Amniotic epithelial cell (primary cell): ENCODE measurements around the gene SAMSN1.
A peak's percentile ranks its signal among the peaks of the same experiment; 100 is the strongest.

ENCODE experiments used
- DNase-seq: peaks from one replicate; pipeline ENCODE4 v3.0.0-alpha.2; 2010; ENCODE audit warnings: low read depth

The SAMSN1 gene

DNA sequence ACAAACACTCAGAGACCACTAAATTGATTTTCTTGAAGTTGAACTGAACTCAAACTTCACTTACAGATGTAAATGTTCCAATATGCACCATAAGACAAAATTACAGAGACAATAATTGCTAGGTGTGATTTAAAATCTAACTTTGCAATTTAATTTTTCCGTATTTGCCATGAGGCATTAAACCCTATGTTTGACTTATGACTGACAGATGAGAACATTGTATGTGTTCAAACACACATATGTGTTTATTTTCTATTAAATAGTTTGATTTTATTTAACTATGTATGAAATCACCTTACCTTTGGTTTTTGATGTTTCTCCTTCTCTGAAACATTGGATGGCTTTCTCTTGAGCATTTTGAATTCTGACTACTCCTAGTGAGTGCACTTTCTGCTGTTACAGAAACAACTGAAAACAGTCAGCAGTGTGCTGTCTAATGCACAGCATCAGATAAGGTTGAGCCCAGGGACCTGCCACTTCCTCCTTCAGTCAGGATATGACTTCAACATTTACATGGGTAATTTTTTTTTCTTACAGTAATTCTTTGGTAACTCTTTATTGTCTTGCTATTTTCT is at the start of gene SAMSN1:
TSS of gene SAMSN1 (minus strand) at position 410 of the 575 bp plus-strand sequence. CDS start at position 356, 54 bp downstream.
- DNase-seq, result no peak

DNA sequence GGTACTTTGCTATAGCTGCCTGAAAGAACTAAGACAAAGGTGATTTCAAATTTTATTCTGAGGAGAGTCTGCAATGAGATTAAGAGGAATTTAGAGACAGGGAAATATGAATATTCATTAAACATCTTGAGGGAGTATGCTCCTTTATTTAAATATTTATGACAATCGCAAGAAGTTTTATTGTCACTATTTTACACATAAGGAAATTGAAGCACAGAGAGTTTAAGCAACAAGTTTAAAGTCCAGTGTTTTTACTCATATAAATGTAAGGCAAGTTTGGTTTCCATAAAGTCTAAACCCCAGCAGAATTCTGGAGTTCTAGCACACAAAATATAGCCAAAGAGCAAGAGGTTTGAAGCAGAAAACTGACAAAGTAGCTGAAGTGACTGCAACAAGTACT is 49.3 kb upstream of the SAMSN1 start:
- DNase-seq, result no peak

- DNase-seq, result no peak
Observed at GRCh38 chr21:14594967-14595366, 48.9 kb upstream of the SAMSN1 start.

- DNase-seq, result no peak
Observed at GRCh38 chr21:14593230-14593629, 47.1 kb upstream of the SAMSN1 start.

GRCh38 chr21:14592296-14593000 is 46.3 kb upstream of the SAMSN1 start:
- DNase-seq, result no peak

DNA sequence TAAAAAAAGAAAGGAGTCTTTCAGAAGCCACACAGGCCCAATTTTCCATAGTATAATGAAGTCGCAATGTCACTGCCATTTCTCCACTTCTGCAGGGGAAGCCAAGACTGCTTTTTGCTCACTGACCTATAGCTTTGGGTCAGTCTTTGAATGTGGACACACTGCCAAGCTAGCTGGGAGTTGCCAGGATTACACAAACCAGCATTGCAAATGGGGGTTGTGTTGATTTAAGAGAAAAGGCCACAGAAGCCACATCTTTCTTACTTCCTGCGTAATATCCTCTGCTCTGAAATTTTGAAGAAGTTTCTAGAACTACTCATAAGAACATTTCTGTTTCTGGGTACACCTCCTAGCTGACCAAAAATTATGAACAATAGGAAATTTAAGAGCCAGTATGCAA is 45.8 kb upstream of the SAMSN1 start:
- peak; percentile 8 for DNase-seq

DNA sequence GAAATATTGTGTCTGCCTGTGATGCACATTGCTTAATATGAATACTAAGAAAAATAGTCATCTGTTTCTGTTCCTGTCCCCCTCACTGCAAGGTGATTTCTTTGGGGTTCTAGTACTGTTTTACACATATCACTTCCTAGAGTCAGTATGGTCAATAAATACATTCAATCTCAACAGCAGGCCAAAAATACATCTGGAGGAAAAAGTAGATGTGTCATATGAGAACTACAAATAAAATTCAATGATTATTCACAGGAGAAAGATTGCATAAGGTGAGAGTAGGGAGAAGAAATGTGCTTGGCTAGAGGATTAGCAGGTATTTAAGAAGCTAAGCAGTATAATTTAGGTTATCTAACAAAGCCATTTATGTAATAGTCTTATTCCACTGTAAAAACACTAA is 45.3 kb upstream of the SAMSN1 start:
- no peak for DNase-seq

GRCh38 chr21:14589855-14590563 is 43.9 kb upstream of the SAMSN1 start:
- no peak for DNase-seq

GRCh38 chr21:14587266-14587665 is 41.2 kb upstream of the SAMSN1 start:
- DNase-seq, result no peak

DNA sequence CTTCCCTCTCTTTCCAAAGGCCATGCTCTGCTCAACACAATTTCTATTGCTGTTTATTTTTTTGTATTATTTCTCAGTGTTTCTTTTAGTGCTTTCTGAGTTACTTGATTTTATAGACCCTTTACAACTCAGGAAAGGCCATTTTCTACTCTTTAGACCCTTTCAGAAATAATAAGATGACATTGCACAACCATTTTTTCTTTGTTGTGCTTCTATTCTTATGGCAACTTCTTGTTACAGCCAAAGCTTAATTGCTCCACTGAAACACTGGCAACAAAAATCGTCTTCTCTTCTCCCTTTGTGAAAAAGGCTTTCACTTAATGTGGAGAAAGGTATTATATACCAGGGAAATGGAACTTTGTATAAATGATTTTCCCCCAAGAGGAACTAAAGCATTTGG is 39.0 kb upstream of the SAMSN1 start:
- no peak for DNase-seq

DNA sequence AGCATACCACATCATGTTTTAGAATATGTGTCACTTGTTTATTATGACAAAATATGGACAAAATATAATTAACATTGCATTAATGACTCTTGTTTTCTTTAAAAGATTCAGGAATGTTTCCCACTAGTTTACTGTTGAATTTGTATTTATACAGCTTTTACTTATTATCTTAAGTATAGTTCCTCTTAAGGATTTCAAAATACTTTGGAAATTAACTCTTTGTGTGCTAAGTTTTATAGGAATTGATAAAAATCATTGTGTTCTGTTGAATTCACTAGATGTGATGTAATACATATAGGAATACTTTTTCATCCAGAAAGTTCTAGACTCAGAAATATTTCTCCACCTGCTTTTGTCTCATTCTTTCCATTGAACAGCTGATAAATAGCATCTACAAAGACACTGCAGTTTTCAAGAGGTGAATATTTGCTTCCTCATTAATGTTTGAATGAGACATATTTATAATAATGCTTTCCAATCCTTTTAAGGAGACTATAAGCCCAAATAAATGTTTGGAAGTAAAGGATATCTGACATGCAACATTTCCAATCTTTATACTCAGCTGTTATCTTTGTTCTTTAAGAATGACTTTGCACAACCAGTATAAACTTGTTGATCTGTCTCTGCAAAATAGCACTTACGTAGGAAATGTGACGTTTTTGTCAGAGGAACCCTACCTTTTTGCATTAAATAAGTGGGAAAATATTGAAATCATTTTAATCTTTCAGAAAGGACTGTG is 38.4 kb upstream of the SAMSN1 start:
- no peak for DNase-seq

DNA sequence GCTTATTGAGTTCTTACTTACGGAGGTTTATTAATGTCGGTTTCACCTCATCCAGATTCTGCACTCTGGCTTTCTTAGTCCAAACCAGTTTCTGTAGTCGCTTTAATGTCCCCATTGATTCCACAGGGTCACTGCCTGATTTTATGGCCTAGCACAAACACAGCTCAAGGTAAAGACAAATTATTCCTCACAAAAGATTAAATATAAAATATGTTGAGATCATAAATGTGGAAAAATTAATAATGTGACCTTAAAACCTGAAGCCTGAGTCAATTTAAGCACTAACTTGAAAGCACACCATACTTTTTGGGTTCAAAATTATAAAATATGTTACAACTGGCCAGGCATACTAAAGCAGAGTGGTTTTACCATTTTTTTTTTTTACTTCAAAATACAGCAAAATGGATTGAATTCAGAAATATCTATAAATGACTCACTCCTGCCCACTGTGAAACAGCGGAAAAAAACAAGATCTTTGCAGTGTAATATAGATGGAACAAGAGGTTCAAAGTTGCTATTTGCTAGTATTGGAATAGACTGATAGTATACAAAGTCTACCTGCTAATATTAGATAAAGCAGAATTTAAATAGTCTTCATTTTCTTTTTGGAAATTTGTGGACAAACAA is 37.6 kb upstream of the SAMSN1 start:
- no peak for DNase-seq

GRCh38 chr21:14582934-14583628 is 37.0 kb upstream of the SAMSN1 start:
- no peak for DNase-seq

DNA sequence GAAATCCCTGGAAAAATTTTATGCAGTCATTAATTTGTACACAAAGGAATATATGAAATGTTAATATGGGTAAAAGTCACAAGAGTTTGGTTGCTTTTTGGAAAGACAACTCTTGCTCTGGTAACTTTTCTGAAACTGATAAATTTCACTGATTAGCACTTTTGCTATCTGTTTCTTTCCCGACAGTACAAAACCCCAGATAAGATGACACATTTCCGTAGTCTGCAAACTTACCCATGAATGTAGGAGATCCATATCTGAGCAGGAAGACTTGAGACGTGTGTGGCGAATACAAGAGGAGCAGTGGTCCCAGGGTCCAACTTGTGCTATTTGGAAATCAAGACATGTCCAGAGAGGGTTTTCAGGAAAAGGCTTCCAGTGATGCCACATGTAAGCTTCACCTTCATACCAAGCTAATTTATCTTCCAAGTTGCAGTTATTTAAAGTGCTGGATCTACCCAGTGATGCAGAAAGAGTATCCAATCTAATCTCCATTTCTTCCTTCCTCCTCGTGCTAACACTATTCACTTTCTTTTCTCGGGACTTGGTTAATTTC is 35.9 kb upstream of the SAMSN1 start:
- no peak for DNase-seq

GRCh38 chr21:14573244-14573643 is 27.1 kb upstream of the SAMSN1 start:
- no peak for DNase-seq

DNA sequence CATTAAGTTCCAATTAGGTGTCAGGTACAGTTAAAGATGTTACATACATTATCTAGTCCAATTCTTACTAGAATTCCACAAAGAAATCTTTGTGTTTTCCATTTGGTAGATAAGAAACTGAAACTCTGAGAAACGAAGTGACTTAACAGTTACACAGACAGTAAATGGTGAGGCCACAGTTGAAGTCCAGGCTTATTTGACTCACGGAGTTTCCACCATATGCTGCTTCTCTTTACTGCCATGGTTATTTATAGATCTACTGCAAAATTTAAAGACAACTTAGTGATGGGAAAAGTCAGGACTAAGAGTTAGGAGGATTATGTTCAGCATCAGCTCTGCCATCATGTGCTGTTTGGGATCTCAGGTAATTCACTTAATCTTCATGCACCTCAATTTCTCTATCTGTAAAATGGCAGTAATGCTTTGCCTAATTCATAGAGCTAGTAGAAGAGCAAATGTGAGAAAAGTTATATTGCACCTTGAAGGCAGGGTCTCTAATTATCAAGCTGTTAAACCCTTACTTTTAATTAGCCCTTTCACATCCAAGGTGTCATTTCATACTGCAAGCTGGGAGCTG is 26.2 kb upstream of the SAMSN1 start:
- no peak for DNase-seq

DNA sequence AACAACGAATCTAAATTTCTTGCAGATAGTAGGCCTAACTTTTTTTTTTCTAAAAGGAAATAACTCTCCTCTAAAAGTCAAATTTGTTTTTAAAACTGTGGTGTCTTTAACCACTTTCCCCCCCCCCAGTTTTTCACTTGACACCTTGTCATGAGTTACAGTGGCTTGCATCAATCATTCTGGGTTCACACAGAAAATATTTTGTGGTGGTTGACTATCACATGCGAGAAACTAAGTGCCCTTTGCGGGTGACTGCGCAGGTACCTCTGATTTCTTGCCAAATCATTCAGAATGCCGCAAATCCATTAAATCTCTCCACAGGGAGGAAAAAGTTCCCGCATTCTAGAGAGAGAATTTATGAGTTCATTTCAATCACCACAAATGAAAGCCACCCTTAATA is 23.8 kb upstream of the SAMSN1 start:
- DNase-seq, result no peak

GRCh38 chr21:14569026-14569621 is 23.0 kb upstream of the SAMSN1 start:
- DNase-seq, result no peak

- no peak for DNase-seq
Observed at GRCh38 chr21:14567331-14568279, 21.5 kb upstream of the SAMSN1 start.
